ENCODE results near the gene FNTB. TPM values are rescaled to one million over a fixed set of nuclear protein-coding genes. Genes with fewer than 3 reads are reported as not detected.

FNTB gene
- total RNA-seq, 2 experiments from 2014 or later, result 7.5 to 7.9 TPM

DNA sequence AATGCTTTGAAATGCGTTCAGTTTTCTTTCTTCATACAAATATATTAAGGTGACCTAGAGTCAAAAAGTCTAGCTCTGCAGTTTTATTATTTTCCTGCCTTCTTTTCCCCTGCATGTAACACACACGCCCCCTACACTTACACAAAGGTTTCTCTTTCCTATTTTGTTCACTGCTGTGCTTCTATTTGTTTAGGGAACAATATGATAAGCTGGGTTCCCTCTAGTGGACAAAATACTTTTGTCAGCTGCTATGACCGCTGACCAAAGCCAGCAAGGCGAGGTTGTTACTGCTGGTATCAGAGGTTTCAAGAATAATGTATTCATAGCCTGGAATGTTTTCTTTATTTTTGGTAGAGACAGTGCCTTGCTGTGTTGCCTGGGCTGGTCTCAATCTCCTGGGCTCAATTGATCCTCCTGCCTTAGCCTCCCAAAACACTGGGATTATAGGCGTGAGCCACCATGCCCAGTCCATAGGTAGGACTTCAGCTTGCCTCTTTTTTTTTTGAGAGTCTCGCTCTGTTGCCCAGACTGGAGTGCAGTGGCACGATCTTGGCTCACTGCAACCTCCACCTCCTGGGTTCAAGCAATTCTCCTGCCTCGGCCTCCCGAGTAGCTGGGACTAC, 33.4 kb downstream of the FNTB start:
- Histone ChIP-seq H3K36me3 (ENCODE audit: insufficient read depth, low read length) (peaks cover 22% of the 10 kb centered on the region), H3K4me1 (ENCODE audit: insufficient read depth, low read length) (no peaks in the 10 kb centered on the region), H3K9me3 (ENCODE audit: control insufficient read depth in 1 of 2, insufficient read depth in 1 of 2, low read length in 2 of 2) (no peaks in the 10 kb centered on the region), H3K4me3 (ENCODE audit: low read length) (no peak overlapping the region), H3K27me3 (ENCODE audit: control insufficient read depth in 1 of 2, insufficient read depth in 2 of 2, low read length in 2 of 2) (no peaks in the 10 kb centered on the region), H3K27ac (ENCODE audit: low read depth in 1 of 2, low read length in 2 of 2) (no peak overlapping the region)
- TF ChIP-seq, protein P1, sequence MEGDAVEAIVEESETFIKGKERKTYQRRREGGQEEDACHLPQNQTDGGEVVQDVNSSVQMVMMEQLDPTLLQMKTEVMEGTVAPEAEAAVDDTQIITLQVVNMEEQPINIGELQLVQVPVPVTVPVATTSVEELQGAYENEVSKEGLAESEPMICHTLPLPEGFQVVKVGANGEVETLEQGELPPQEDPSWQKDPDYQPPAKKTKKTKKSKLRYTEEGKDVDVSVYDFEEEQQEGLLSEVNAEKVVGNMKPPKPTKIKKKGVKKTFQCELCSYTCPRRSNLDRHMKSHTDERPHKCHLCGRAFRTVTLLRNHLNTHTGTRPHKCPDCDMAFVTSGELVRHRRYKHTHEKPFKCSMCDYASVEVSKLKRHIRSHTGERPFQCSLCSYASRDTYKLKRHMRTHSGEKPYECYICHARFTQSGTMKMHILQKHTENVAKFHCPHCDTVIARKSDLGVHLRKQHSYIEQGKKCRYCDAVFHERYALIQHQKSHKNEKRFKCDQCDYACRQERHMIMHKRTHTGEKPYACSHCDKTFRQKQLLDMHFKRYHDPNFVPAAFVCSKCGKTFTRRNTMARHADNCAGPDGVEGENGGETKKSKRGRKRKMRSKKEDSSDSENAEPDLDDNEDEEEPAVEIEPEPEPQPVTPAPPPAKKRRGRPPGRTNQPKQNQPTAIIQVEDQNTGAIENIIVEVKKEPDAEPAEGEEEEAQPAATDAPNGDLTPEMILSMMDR (IDR thresholded peaks at IDR 0.05), result no peak
- peak in 4 of 14 experiments; percentile 8 to 42 (median 33) for DNase-seq
- H3K27me3 Mint-ChIP-seq, result no peaks in the 10 kb centered on the region
- no peak overlapping the region for H3K27ac Mint-ChIP-seq
- no peaks in the 10 kb centered on the region for H3K9me3 Mint-ChIP-seq
- ChIA-PET CTCF (interaction anchor here (1.1 to 4.1 kb wide), 4 partner anchors 20 to 33 kb away, joined by 3 to 17 read pairs (median 5); partner anchors contain the start of gene FNTB), POLR2A (interaction anchor here (0.6 kb wide), 1 partner anchor 83 kb away, joined by 3 read pairs; the partner anchor contains the start of gene MAX)
- intact Hi-C loops (cut with DNase I, micrococcal nuclease), result loop anchor here in 1 of 2 experiments (2.0 kb wide), 1 partner anchor 33 kb away; the partner anchor contains the start of gene FNTB
- no peaks in the 10 kb centered on the region for H3K4me1 Mint-ChIP-seq (ENCODE audit: low read depth)
- no peak overlapping the region for H3K4me3 Mint-ChIP-seq
- peaks cover 22% of the 10 kb centered on the region for H3K36me3 Mint-ChIP-seq (ENCODE audit: low read depth)
- no peak for ATAC-seq (ENCODE audit: poor library complexity)

DNA sequence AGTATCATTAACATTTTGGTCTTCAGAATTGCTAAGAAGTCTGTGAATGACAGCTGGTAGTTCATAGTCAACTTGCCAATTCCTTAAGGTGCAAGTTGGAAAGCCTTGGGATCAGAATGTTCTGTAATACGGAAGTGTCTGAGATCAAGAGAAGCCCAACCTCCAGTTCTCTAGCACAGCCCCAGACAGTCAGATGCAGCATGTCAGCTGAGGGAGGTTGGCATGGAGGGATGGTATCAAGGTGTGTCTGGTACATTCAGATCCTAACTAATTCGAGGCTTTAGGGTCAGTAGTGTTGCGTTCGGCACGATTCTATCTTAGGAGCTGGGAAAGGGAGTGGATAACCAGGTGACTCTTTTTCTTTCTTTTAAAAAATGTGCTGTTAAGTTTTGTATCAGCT, 38.3 kb downstream of the FNTB start:
- Mint-ChIP-seq H3K9me3 (no peaks in the 10 kb centered on the region), H3K27me3 (no peaks in the 10 kb centered on the region), H3K4me1 (ENCODE audit: low read depth) (no peaks in the 10 kb centered on the region), H3K4me3 (no peak overlapping the region), H3K27ac (no peak overlapping the region), H3K36me3 (ENCODE audit: low read depth) (peaks cover 42% of the 10 kb centered on the region)
- Histone ChIP-seq H3K27me3 (ENCODE audit: control insufficient read depth in 1 of 2, insufficient read depth in 2 of 2, low read length in 2 of 2) (no peaks in the 10 kb centered on the region), H3K36me3 (ENCODE audit: insufficient read depth, low read length) (peaks cover 28% of the 10 kb centered on the region), H3K4me1 (ENCODE audit: insufficient read depth, low read length) (no peaks in the 10 kb centered on the region), H3K9me3 (ENCODE audit: control insufficient read depth in 1 of 2, insufficient read depth in 1 of 2, low read length in 2 of 2) (no peaks in the 10 kb centered on the region), H3K4me3 (ENCODE audit: low read length) (no peak overlapping the region), H3K27ac (ENCODE audit: low read depth in 1 of 2, low read length in 2 of 2) (no peak overlapping the region)
- DNase-seq, result no peak
- intact Hi-C loops (cut with DNase I, micrococcal nuclease), result no loop called here
- TF ChIP-seq, protein P1 (IDR thresholded peaks at IDR 0.05), result no peak
- ChIA-PET CTCF (interaction anchor here (2.3 kb wide), 1 partner anchor 38 kb away, joined by 6 read pairs; the partner anchor contains the start of gene FNTB), POLR2A (no interaction called here)
- no peak for ATAC-seq (ENCODE audit: poor library complexity)

DNA sequence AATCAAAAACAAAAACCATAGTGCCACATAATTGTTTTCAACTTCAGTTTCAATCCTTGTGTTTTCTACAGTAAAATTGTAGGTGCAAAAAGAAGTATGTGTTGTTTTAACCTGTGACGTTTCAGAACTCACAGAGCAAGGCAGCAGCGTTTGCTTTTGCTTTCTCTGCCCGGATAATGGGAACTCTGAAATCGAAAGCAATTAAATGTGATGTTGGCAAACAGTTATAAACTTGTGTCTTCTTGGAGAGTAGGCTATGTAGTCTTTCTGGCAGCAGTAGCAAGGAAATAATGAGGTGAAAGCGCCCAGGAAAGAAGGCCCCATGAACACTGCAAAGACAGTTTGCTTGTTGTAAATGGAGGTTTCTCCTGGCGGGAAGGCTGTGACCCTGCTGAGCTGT, 39.1 kb downstream of the FNTB start:
- no peak overlapping the region for H3K4me3 Mint-ChIP-seq
- no peak overlapping the region for H3K27ac ChIP-seq (ENCODE audit: low read depth in 1 of 2, low read length in 2 of 2)
- no peaks in the 10 kb centered on the region for H3K4me1 Mint-ChIP-seq (ENCODE audit: low read depth)
- peaks cover 33% of the 10 kb centered on the region for H3K36me3 ChIP-seq (ENCODE audit: insufficient read depth, low read length)
- intact Hi-C loops (cut with DNase I, micrococcal nuclease), result no loop called here
- H3K27me3 Mint-ChIP-seq, result no peaks in the 10 kb centered on the region
- no peak overlapping the region for H3K4me3 ChIP-seq (ENCODE audit: low read length)
- no peaks in the 10 kb centered on the region for H3K9me3 Mint-ChIP-seq
- DNase-seq (no peak), ATAC-seq (ENCODE audit: poor library complexity) (no peak)
- no peaks in the 10 kb centered on the region for H3K9me3 ChIP-seq (ENCODE audit: control insufficient read depth in 1 of 2, insufficient read depth in 1 of 2, low read length in 2 of 2)
- ChIA-PET CTCF (interaction anchor here (2.3 kb wide), 1 partner anchor 39 kb away, joined by 6 read pairs; the partner anchor contains the start of gene FNTB), POLR2A (no interaction called here)
- H3K4me1 ChIP-seq (ENCODE audit: insufficient read depth, low read length), result no peaks in the 10 kb centered on the region
- TF ChIP-seq, protein P1 (IDR thresholded peaks at IDR 0.05), result no peak
- H3K27me3 ChIP-seq (ENCODE audit: control insufficient read depth in 1 of 2, insufficient read depth in 2 of 2, low read length in 2 of 2), result no peaks in the 10 kb centered on the region
- peaks cover 48% of the 10 kb centered on the region for H3K36me3 Mint-ChIP-seq (ENCODE audit: low read depth)
- no peak overlapping the region for H3K27ac Mint-ChIP-seq
